Measurements from ENCODE around the gene SMAD9. TPM values are rescaled to one million over a fixed set of nuclear protein-coding genes. Genes with fewer than 3 reads are reported as not detected.

Gene SMAD9
- total and polyA plus RNA-seq, 2 of the 8 experiments (the other 6 are each of a cell fraction or from before 2014, with no cell fraction given), result 0.45 to 1.0 TPM

DNA sequence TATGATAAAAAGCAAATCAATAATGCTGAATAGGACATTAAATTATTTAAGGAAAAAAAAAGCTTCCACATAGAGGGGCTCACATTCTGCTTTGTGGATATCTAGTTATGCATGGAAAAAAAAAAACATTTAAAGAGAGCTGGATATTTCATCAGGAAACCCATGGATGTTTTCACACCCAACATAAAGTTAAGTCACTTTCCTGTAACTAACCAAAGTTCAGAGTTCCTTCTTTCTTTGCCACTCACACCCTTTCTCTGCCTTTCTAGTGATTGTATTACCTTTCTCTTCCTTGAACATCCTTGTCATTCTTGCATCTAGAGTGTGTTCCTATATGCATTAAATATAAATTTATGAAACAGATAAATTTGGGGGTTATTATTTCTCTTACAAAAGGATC, 53.8 kb downstream of the SMAD9 start:
- no peak overlapping the region for H2BK15ac ChIP-seq (ENCODE audit: low read length)
- H2BK120ac ChIP-seq (replicated peaks; ENCODE audit: low read depth, low read length), result no peak overlapping the region
- H4K5ac ChIP-seq (ENCODE audit: insufficient read length, low read depth, low read length), result no peak overlapping the region
- DNase-seq (ENCODE audit: low read depth in 1 of 2, low spot score in 2 of 2), result no peak
- H4K8ac ChIP-seq (ENCODE audit: extremely low read depth, insufficient read depth, low read length), result no peak overlapping the region
- H2AK5ac ChIP-seq (ENCODE audit: low read depth, low read length), result no peak overlapping the region
- no peaks in the 10 kb centered on the region for H4K20me1 ChIP-seq (replicated peaks in 1 of 2; ENCODE audit: control insufficient read depth in 1 of 2, insufficient read depth in 2 of 2, low read length in 2 of 2)
- no peak for FAIRE-seq
- H2BK12ac ChIP-seq (ENCODE audit: low read depth, low read length), result no peak overlapping the region
- H3K56ac ChIP-seq (replicated peaks; ENCODE audit: insufficient read length, low read depth, low read length), result no peak overlapping the region
- H3K36me3 ChIP-seq (ENCODE audit: control insufficient read depth in 2 of 4, insufficient read depth in 4 of 4, low read length in 3 of 4), result no peaks in the 10 kb centered on the region
- H3K23ac ChIP-seq (ENCODE audit: insufficient read length), result no peak overlapping the region
- no peak overlapping the region for H3K4me3 ChIP-seq (ENCODE audit: extremely low read depth in 1 of 4, insufficient read depth in 2 of 4, low read depth in 3 of 4, low read length in 4 of 4)
- no peak overlapping the region for H3K18ac ChIP-seq (ENCODE audit: extremely low read depth, low read length)
- no peaks in the 10 kb centered on the region for H3K79me1 ChIP-seq (ENCODE audit: low read depth, low read length)
- peaks cover 0 to 4% (median 2%) of the 10 kb centered on the region in 4 experiments; a peak in 2 of 7 replicates for H3K4me1 ChIP-seq (replicated peaks in 1 of 4; ENCODE audit: control insufficient read depth in 3 of 4, insufficient read depth in 4 of 4, low read length in 3 of 4)
- ChIA-PET POLR2A (ENCODE audit: partially characterized antibody) (interaction anchor here (0.7 kb wide), 1 partner anchor 10 kb away, joined by 3 read pairs; no protein-coding TSS in a partner anchor), CTCF (ENCODE audit: partially characterized antibody) (interaction anchor here (0.9 to 7.1 kb wide), 3 partner anchors 7 to 25 kb away, joined by 3 to 65 read pairs (median 7); no protein-coding TSS in a partner anchor)
- no peak overlapping the region for H2BK5ac ChIP-seq (ENCODE audit: low read depth, low read length)
- H3K4me2 ChIP-seq (ENCODE audit: insufficient read depth in 1 of 2, low read depth in 2 of 2, low read length in 2 of 2), result no peak overlapping the region
- H2AFZ ChIP-seq (ENCODE audit: low read length), result no peak overlapping the region
- H3K9ac ChIP-seq (replicated peaks in 1 of 4; ENCODE audit: extremely low read depth in 1 of 4, low read depth in 3 of 4, low read length in 3 of 4), result no peak overlapping the region
- no peak overlapping the region for H3K4ac ChIP-seq (replicated peaks; ENCODE audit: insufficient read length, low read depth, low read length)
- H3K27me3 ChIP-seq (replicated peaks in 1 of 4; ENCODE audit: control insufficient read depth in 3 of 4, extremely low read depth in 1 of 4, insufficient read depth in 3 of 4, low read length in 3 of 4), result no peaks in the 10 kb centered on the region
- TF ChIP-seq SRF (IDR thresholded peaks at IDR 0.05; ENCODE audit: low read depth, low read length) (no peak), EZH2 (IDR thresholded peaks at IDR 0.05; ENCODE audit: low read depth, low read length, severe bottlenecking) (no peak), TBP (IDR thresholded peaks at IDR 0.05; ENCODE audit: low read depth, low read length) (no peak), CHD1 (IDR thresholded peaks at IDR 0.05; ENCODE audit: low read depth, low read length) (no peak), BACH1 (IDR thresholded peaks at IDR 0.05; ENCODE audit: low read length) (no peak), E2F6 (IDR thresholded peaks at IDR 0.05) (no peak), TAF1 (IDR thresholded peaks at IDR 0.05; ENCODE audit: low read depth, low read length) (no peak), SIX5 (IDR thresholded peaks at IDR 0.05; ENCODE audit: low read depth, low read length) (no peak), NRF1 (IDR thresholded peaks at IDR 0.05; ENCODE audit: low read depth, low read length) (no peak), TEAD4 (IDR thresholded peaks at IDR 0.05; ENCODE audit: low read depth, low read length) (no peak), HDAC6 (IDR thresholded peaks at IDR 0.05; ENCODE audit: low read depth, low read length) (no peak), TCF12 (IDR thresholded peaks at IDR 0.05; ENCODE audit: low read depth, low read length) (no peak), JUN (IDR thresholded peaks at IDR 0.05; ENCODE audit: low read depth, low read length) (no peak), EP300 (IDR thresholded peaks at IDR 0.05; ENCODE audit: borderline replicate concordance in 1 of 2, low read depth in 2 of 2, low read length in 2 of 2) (no peak)
- no peak overlapping the region for H4K91ac ChIP-seq (replicated peaks; ENCODE audit: insufficient read length, low read length)
- no peak overlapping the region for H2BK20ac ChIP-seq (ENCODE audit: low read length)
- H3K14ac ChIP-seq (ENCODE audit: insufficient read length), result no peak overlapping the region
- H3K9me3 ChIP-seq (ENCODE audit: insufficient read depth in 2 of 2, low read depth in 1 of 2, low read length in 1 of 2), result no peaks in the 10 kb centered on the region
- H3K27ac ChIP-seq (ENCODE audit: low read depth, low read length), result no peak overlapping the region
- H3K23me2 ChIP-seq (ENCODE audit: low read depth, low read length), result no peaks in the 10 kb centered on the region
- H3K79me2 ChIP-seq (ENCODE audit: control insufficient read depth in 1 of 2, insufficient read depth in 2 of 2, low read length in 2 of 2), result no peaks in the 10 kb centered on the region
